K562 (cell line): ENCODE measurements around the gene INHA. TPM values are rescaled to one million over a fixed set of nuclear protein-coding genes. Genes with fewer than 3 reads are reported as not detected.

Source experiments
- COPS2 ChIP-seq: fragments of 450-650 bp; conservative IDR thresholded peaks from 2 replicates; pipeline ENCODE4 v1.6.1; 2016; ENCODE audit warnings: mild to moderate bottlenecking, moderate library complexity
- CREB1 ChIP-seq, 2 experiments: sonication (generic) in 1 of 2; formaldehyde crosslinking in 1 of 2; IDR thresholded peaks; 2 replicates each; pipeline versions ENCODE4 v1.6.1 to v1.8.0; 2012 to 2022; ENCODE audit warnings: inconsistent platforms in 1 of 2, mild to moderate bottlenecking in 1 of 2, missing genetic modification reagents in 1 of 2, moderate library complexity in 1 of 2
- CSDE1 ChIP-seq, 2 experiments: fragments of 450-650 bp; IDR thresholded peaks; 2 replicates each; pipeline ENCODE4 v1.6.1; 2016; ENCODE audit warnings: mild to moderate bottlenecking in 1 of 2
- E2F6 ChIP-seq, 2 experiments: IDR thresholded peaks; 2 replicates each; pipeline ENCODE4 v1.6.1; 2011; ENCODE audit warnings: borderline replicate concordance in 1 of 2, control low read depth in 1 of 2, low read depth in 1 of 2, low read length in 1 of 2, mild to moderate bottlenecking in 1 of 2, mixed read lengths in 1 of 2, moderate library complexity in 1 of 2; ENCODE audit not compliant: insufficient read depth in 1 of 2, insufficient read length in 1 of 2, poor library complexity in 1 of 2, severe bottlenecking in 1 of 2; ENCODE audit errors: extremely low read depth in 1 of 2
- EHMT2 ChIP-seq: fragments of 450-650 bp; IDR thresholded peaks from 2 replicates; pipeline ENCODE4 v1.6.1; 2018; ENCODE audit warnings: antibody characterized with exemption
- FOS ChIP-seq: IDR thresholded peaks from 3 replicates; pipeline ENCODE4 v1.6.1; 2011; ENCODE audit not compliant: insufficient read length; ENCODE audit errors: extremely low read depth
- FOXJ3 ChIP-seq: sonication (generic); formaldehyde crosslinking; IDR thresholded peaks from 2 replicates; pipeline ENCODE4 v1.4.0; 2020; ENCODE audit warnings: mild to moderate bottlenecking, missing genetic modification reagents
- GABPB1 ChIP-seq: sonication (generic); formaldehyde crosslinking; IDR thresholded peaks from 2 replicates; pipeline ENCODE4 v1.8.0; 2022; ENCODE audit warnings: mild to moderate bottlenecking, missing genetic modification reagents
- GTF2A2 ChIP-seq: IDR thresholded peaks from 2 replicates; pipeline ENCODE4 v1.6.1; 2016; ENCODE audit warnings: mild to moderate bottlenecking, missing genetic modification characterization, missing compliant biosample characterization
- ILK ChIP-seq: fragments of 450-650 bp; IDR thresholded peaks from 2 replicates; pipeline ENCODE4 v1.6.1; 2016; ENCODE audit warnings: missing genetic modification characterization, low read depth, mild to moderate bottlenecking, missing compliant biosample characterization, moderate library complexity, borderline replicate concordance
- KLF1 ChIP-seq: fragments of 450-650 bp; IDR thresholded peaks from 2 replicates; pipeline ENCODE4 v1.6.1; 2016; ENCODE audit warnings: missing genetic modification characterization, missing compliant biosample characterization
- KLF6 ChIP-seq: fragments of 250-450 bp; sonication (Bioruptor Pico); IDR thresholded peaks from 2 replicates; pipeline ENCODE4 v1.4.0; 2020; ENCODE audit warnings: mild to moderate bottlenecking, moderate library complexity, borderline replicate concordance
- NELFE ChIP-seq: IDR thresholded peaks from 2 replicates; pipeline ENCODE4 v1.6.1; 2011; ENCODE audit warnings: mild to moderate bottlenecking; ENCODE audit not compliant: insufficient read depth, insufficient read length
- NR4A1 ChIP-seq, 2 experiments: fragments of 250-450 bp in 1 of 2; fragments of 450-650 bp in 1 of 2; sonication (Bioruptor Pico) in 1 of 2; IDR thresholded peaks; 2 replicates each; pipeline versions ENCODE4 v1.4.0 to v1.6.1; 2016 to 2020; ENCODE audit warnings: mild to moderate bottlenecking in 2 of 2, missing compliant biosample characterization in 1 of 2, missing genetic modification characterization in 1 of 2, moderate library complexity in 1 of 2
- POLR2H ChIP-seq: IDR thresholded peaks from 2 replicates; pipeline ENCODE4 v1.6.1; 2016; ENCODE audit warnings: missing genetic modification characterization, low read depth, mild to moderate bottlenecking, control low read depth, missing compliant biosample characterization, moderate library complexity
- TCFL5 ChIP-seq: fragments of 250-450 bp; sonication (Bioruptor Pico); conservative IDR thresholded peaks from 2 replicates; pipeline ENCODE4 v1.6.1; 2021; ENCODE audit warnings: mild to moderate bottlenecking, moderate library complexity, matching md5 sums
- U2AF2 ChIP-seq: fragments of 200-400 bp; formaldehyde crosslinking; optimal IDR thresholded peaks from 2 replicates; pipeline ENCODE3; 2017; ENCODE audit warnings: low read depth, mild to moderate bottlenecking, low read length
- ZNF12 ChIP-seq: sonication (generic); formaldehyde crosslinking; IDR thresholded peaks from 2 replicates; pipeline ENCODE4 v1.4.0; 2020; ENCODE audit warnings: mild to moderate bottlenecking, missing genetic modification reagents
- ZNF134 ChIP-seq: fragments of 250-450 bp; sonication (Bioruptor Pico); conservative IDR thresholded peaks from 2 replicates; pipeline ENCODE4 v1.4.0; 2020
- ZNF174 ChIP-seq: fragments of 250-450 bp; sonication (Bioruptor Pico); IDR thresholded peaks from 2 replicates; pipeline ENCODE4 v1.4.0; 2020; ENCODE audit warnings: mild to moderate bottlenecking
- ZNF232 ChIP-seq: sonication (generic); formaldehyde crosslinking; IDR thresholded peaks from 2 replicates; pipeline ENCODE4 v1.8.0; 2022; ENCODE audit warnings: mild to moderate bottlenecking, missing genetic modification reagents
- ZNF24 ChIP-seq: fragments of 450-650 bp; IDR thresholded peaks from 2 replicates; pipeline ENCODE4 v1.6.1; 2016
- ZNF253 ChIP-seq: fragments of 250-450 bp; sonication (Bioruptor Pico); conservative IDR thresholded peaks from 2 replicates; pipeline ENCODE4 v1.6.1; 2021; ENCODE audit warnings: mild to moderate bottlenecking
- polyA plus RNA-seq, 8 experiments: library from polyadenylated mRNA; depleted of rRNA in 4 of 8; stranded (reverse) in 5 of 8; unstranded in 3 of 8; fragments of >200 nt; fragmentation: Nextera tagmentation in 2 of 8; fragmentation: Illumina TruSeq in 1 of 8; extraction: Ambion mirVana in 2 of 8; extraction: Trizol in 1 of 8; gene quantifications; 2 replicates each; pipeline versions ENCODE4 v1.2.1 to v1.2.3, GENCODE V29; 2011 to 2014; ENCODE audit warnings: inconsistent platforms in 1 of 8, missing spikeins in 1 of 8
- total RNA-seq, 7 experiments: library from RNA; depleted of rRNA in 6 of 7; stranded (reverse); fragments of >200 nt in 6 of 7; fragmentation: Illumina TruSeq in 2 of 7; extraction: Trizol in 2 of 7; gene quantifications; 2 replicates each; pipeline versions ENCODE4 v1.2.1 to v1.2.3, GENCODE V29; 2011 to 2021; ENCODE audit warnings: low replicate concordance in 1 of 7
- TF ChIP-seq, protein P1 (sequence below), 2 experiments: fragments of 450-650 bp in 1 of 2; sonication (generic) in 1 of 2; formaldehyde crosslinking; conservative IDR thresholded peaks; 2 replicates each; pipeline versions ENCODE4 v1.4.0 to v1.8.1; 2020 to 2022; ENCODE audit warnings: mild to moderate bottlenecking in 1 of 2, missing genetic modification reagents in 1 of 2
- TF ChIP-seq, protein P2 (sequence below): fragments of 450-650 bp; IDR thresholded peaks from 2 replicates; pipeline ENCODE4 v1.7.1; 2018; ENCODE audit warnings: mild to moderate bottlenecking, low read depth; ENCODE audit not compliant: partially characterized antibody

Gene INHA
- total and polyA plus RNA-seq, 9 of the 15 experiments (the other 6 are each of a cell fraction or from before 2014, with no cell fraction given), result 0.07 to 1.9 (median 0.40) TPM

DNA sequence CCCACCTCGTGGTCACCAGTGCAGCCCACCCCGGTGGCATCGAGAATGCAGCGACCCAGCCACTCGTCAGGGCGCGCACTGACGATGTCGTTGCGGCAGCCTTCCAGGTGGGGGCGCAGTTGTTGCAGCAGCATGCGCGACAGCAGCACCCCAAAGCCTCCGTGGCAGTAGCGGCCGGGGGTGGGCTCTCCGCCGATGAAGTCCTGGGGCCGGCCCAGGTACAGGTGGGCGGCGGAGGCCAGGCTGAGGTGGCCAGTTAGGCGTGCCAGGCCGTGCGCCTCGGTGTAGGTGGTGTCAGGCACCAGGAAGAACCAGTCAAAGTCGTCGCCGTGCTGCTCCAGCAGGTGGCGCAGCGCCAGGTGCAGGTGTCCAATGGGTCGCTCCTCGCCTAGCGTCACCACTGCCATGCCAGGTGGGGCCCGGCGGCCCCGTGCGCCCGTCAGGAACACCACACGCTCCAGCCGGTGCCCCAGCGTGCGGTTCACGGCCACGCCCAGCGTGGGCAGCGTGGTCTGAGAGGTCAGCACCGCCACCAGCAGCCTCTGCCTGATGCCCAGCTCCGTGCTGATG is 30.4 kb upstream of the INHA start (continued):
- TF ChIP-seq GABPB1 (CRISPR knock-in tag), result peak; percentile 60; the same call in 1 of the 2 replicates
- TF ChIP-seq COPS2, result no peak
- no peak for TF ChIP-seq EHMT2
- TF ChIP-seq NELFE, result no peak
- no peak; the same call in 1 of the 2 replicates for TF ChIP-seq ZNF232 (CRISPR knock-in tag)
- TF ChIP-seq ZNF253 (CRISPR knock-in tag), result no peak
- TF ChIP-seq U2AF2, result no peak
- TF ChIP-seq TCFL5 (CRISPR knock-in tag), result no peak
- no peak for TF ChIP-seq NR4A1 (CRISPR knock-in tag; IDR thresholded peaks at IDR 0.05)
- TF ChIP-seq NR4A1 (tag; IDR thresholded peaks at IDR 0.05), result peak; percentile 83
- TF ChIP-seq ZNF24, result no peak
- TF ChIP-seq, protein P1, sequence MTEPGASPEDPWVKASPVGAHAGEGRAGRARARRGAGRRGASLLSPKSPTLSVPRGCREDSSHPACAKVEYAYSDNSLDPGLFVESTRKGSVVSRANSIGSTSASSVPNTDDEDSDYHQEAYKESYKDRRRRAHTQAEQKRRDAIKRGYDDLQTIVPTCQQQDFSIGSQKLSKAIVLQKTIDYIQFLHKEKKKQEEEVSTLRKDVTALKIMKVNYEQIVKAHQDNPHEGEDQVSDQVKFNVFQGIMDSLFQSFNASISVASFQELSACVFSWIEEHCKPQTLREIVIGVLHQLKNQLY (CRISPR knock-in tag; conservative IDR thresholded peaks at IDR 0.05), result no peak
- TF ChIP-seq ZNF134 (CRISPR knock-in tag), result no peak
- TF ChIP-seq ZNF12 (CRISPR knock-in tag), result no peak
- peak in 1 of 2 experiments; percentile 70 for TF ChIP-seq E2F6 (IDR thresholded peaks at IDR 0.05; ENCODE audit: borderline replicate concordance in 1 of 2, extremely low read depth in 1 of 2, insufficient read depth in 1 of 2, insufficient read length in 1 of 2, low read depth in 1 of 2, low read length in 1 of 2, poor library complexity in 1 of 2, severe bottlenecking in 1 of 2)
- no peak for TF ChIP-seq KLF1
- TF ChIP-seq CREB1 (IDR thresholded peaks at IDR 0.05), result peak; percentile 80; the same call in 1 of the 2 replicates
- TF ChIP-seq CREB1 (CRISPR knock-in tag; IDR thresholded peaks at IDR 0.05), result peak; percentile 73; the same call in 1 of the 2 replicates
- no peak for TF ChIP-seq GTF2A2 (tag)
- TF ChIP-seq FOS, result no peak
- no peak for TF ChIP-seq CSDE1 (IDR thresholded peaks at IDR 0.05)
- TF ChIP-seq, protein P2, sequence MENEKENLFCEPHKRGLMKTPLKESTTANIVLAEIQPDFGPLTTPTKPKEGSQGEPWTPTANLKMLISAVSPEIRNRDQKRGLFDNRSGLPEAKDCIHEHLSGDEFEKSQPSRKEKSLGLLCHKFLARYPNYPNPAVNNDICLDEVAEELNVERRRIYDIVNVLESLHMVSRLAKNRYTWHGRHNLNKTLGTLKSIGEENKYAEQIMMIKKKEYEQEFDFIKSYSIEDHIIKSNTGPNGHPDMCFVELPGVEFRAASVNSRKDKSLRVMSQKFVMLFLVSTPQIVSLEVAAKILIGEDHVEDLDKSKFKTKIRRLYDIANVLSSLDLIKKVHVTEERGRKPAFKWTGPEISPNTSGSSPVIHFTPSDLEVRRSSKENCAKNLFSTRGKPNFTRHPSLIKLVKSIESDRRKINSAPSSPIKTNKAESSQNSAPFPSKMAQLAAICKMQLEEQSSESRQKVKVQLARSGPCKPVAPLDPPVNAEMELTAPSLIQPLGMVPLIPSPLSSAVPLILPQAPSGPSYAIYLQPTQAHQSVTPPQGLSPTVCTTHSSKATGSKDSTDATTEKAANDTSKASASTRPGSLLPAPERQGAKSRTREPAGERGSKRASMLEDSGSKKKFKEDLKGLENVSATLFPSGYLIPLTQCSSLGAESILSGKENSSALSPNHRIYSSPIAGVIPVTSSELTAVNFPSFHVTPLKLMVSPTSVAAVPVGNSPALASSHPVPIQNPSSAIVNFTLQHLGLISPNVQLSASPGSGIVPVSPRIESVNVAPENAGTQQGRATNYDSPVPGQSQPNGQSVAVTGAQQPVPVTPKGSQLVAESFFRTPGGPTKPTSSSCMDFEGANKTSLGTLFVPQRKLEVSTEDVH, result peak; percentile 54
- TF ChIP-seq ILK (tag), result no peak
- TF ChIP-seq ZNF174 (CRISPR knock-in tag), result no peak
- 0 out of 2 replicates have a peak, but pooled peaks have one; percentile 13 for TF ChIP-seq KLF6 (CRISPR knock-in tag)
- no peak for TF ChIP-seq FOXJ3 (CRISPR knock-in tag)
- no peak for TF ChIP-seq POLR2H (tag)
